Heart left ventricle (tissue), 16 donors: ENCODE data around the gene TNFAIP2. TPM values are rescaled to one million over a fixed set of nuclear protein-coding genes. Genes with fewer than 3 reads are reported as not detected.
A peak's percentile ranks its signal among the peaks of the same experiment; 100 is the strongest.

ENCODE experiments used
- ATAC-seq, 4 donors: fragments of 200-7000 bp; cut with Tn5 transposase; one replicate each; pipeline ENCODE4 v1.9.1; 2020 to 2022; ENCODE audit warnings: moderate library complexity in 4 of 4, mild to moderate bottlenecking in 3 of 4, moderate number of reproducible peaks in 1 of 4
- DNase-seq, 5 donors: peaks; one replicate each; pipeline ENCODE4 v3.0.0-alpha.2; 2020
- H3K27ac ChIP-seq, 12 donors: fragments of 200-600 bp; sonication (generic) in 4 of 12; one replicate each; pipeline versions ENCODE4 v1.5.0 to v1.8.0; 2016 to 2022; ENCODE audit warnings: mild to moderate bottlenecking in 2 of 12
- H3K27me3 ChIP-seq, 9 donors: fragments of 200-600 bp; sonication (generic) in 2 of 9; one replicate each; pipeline versions ENCODE4 v1.5.1 to v1.8.0; 2016 to 2022; ENCODE audit warnings: mild to moderate bottlenecking in 3 of 9
- H3K36me3 ChIP-seq, 9 donors: fragments of 200-600 bp; sonication (generic) in 2 of 9; one replicate each; pipeline versions ENCODE4 v1.5.0 to v1.8.0; 2018 to 2022; ENCODE audit warnings: mild to moderate bottlenecking in 2 of 9
- H3K4me1 ChIP-seq, 12 donors: fragments of 200-600 bp; sonication (generic) in 4 of 12; one replicate each; pipeline versions ENCODE4 v1.5.0 to v1.8.0; 2016 to 2022; ENCODE audit warnings: mild to moderate bottlenecking in 3 of 12
- H3K4me3 ChIP-seq, 12 donors: fragments of 200-600 bp; sonication (generic) in 4 of 12; one replicate each; pipeline versions ENCODE4 v1.5.0 to v1.8.0; 2017 to 2022; ENCODE audit warnings: mild to moderate bottlenecking in 9 of 12, moderate library complexity in 4 of 12
- H3K9me3 ChIP-seq, 12 donors: fragments of 200-600 bp; sonication (generic) in 4 of 12; one replicate each; pipeline versions ENCODE4 v1.5.0 to v1.8.0; 2016 to 2022; ENCODE audit warnings: mild to moderate bottlenecking in 1 of 12
- POLR2A ChIP-seq, 2 donors: fragments of 450-650 bp; IDR thresholded peaks; one replicate each; pipeline ENCODE4 v1.6.1; 2017; ENCODE audit warnings: antibody characterized with exemption in 2 of 2, mild to moderate bottlenecking in 2 of 2, moderate library complexity in 2 of 2
- WGBS, 4 donors: extraction: QIAGEN DNeasy Blood & Tissue Kit in 2 of 4; methylation state at CpG; one replicate each; pipeline versions ENCODE4 v1.1.5 to v1.1.7; 2013 to 2018; 5-methylcytosine and 5-hydroxymethylcytosine counted together
- intact Hi-C, 10 donors: fragments of 100-400 bp; cut with DNase I; formaldehyde crosslinking; loops; one replicate each; pipeline versions ENCODE4 v1.11.1 to v1.14.2; 2022
- polyA plus RNA-seq, 2 donors: library from polyadenylated mRNA; stranded (reverse); fragments of 200-250 nt; gene quantifications; one replicate each; pipeline ENCODE4 v1.2.3, GENCODE V29; 2013
- total RNA-seq, 9 donors: library from RNA; depleted of rRNA in 2 of 9; stranded (reverse); fragments of >200 nt in 2 of 9; fragmentation: NEBNext Ultra II Directional in 3 of 9; extraction: Animal tissue kit (Norgen Biotek cat#: 25700) in 3 of 9; gene quantifications; one replicate each; pipeline versions ENCODE4 v1.1.0 to v1.2.4, GENCODE V29; 2016 to 2023
- TF ChIP-seq, protein P1 (sequence below), 12 donors: fragments of 200-600 bp; sonication (generic) in 4 of 12; IDR thresholded peaks; one replicate each; pipeline versions ENCODE4 v1.5.0 to v1.8.0; 2018 to 2022; ENCODE audit warnings: antibody characterized with exemption in 12 of 12, mild to moderate bottlenecking in 5 of 12
- donor health status: ischemic (EF 13 %, LVEDD 7.1; RV severe dilation, severe dysfunction).
- donor health status: healthy with polysubstance abuse.
- donor health status: DM: no; HTN: yes; CAD: no.
- donor health status: DM: no; HTN: no; CAD: no.
- donor health status: ischemic (EF 25% LVEDD 6.9; RV normal size, moderate dysfunction).
- donor health status: ischemic (EF 25% LVEDD 5.7; RV mildly dilated, moderate dysfunction).
- donor health status: healthy.
- donor health status: DM: yes; HTN: yes; CAD: no.
- donor health status: ischemic (EF 35%, LVEDD 5.7; RV mildly dilated, moderate dysfunction).
- donor health status: nonischemic (EF 11% LVEDD 7.7; RV severe dilation, severe dysfunction).
- donor health status: DM: yes; HTN: yes; CAD: no.
- donor health status: PGD.
- donor health status: ischemic (EF 29% LVEDD 5.4; RV normal size, mild dysfunction).
- donor health status: nonischemic (EF 23%, LVEDD 6.1; RV moderate dilation, normal function).

Gene TNFAIP2
- total and polyA plus RNA-seq, 11 donors = 22.0 to 253 (median 33.5) TPM

DNA sequence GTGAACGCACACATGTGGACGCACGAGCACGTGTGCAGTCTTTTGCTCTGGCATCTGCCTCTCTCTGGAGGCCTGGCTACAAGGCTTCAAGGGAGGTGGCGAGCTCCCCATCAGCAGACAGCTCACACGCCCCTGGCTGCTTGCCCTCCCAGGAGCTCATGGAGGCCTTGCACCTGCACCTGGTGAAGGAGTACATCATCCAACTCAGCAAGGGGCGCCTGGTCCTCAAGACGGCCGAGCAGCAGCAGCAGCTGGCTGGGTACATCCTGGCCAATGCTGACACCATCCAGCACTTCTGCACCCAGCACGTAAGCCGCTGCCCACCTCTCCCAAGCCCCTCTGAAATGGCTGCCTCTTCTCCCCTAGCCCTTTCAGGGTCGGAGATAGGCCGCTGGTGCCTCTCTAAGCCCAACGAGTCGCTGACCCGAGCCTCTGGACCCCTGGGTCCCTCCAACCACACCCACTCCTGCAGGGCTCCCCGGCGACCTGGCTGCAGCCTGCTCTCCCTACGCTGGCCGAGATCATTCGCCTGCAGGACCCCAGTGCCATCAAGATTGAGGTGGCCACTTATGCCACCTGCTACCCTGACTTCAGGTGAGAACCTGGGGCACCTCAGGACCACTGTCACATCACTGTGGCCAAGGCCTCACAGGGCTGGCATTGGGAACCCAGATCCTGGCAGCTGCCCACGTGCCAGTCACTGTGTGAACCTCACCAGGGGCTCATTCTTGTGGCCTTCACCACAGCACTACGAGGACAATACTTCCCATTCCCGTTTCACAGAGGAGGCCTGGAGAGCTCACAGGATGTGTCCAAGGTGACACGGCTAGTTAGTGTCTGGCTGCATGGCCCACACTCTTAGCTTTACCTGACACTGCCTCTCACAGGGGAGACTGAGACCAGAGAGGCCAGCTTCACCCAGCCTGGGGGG is 10.2 kb downstream of the TNFAIP2 start:
- intact Hi-C loops = no loop called here
- no peaks in the 10 kb centered on the region for H3K27me3 ChIP-seq
- no peaks in the 10 kb centered on the region for H3K9me3 ChIP-seq
- TF ChIP-seq POLR2A (IDR thresholded peaks at IDR 0.05) = no peak
- TF ChIP-seq, protein P1, sequence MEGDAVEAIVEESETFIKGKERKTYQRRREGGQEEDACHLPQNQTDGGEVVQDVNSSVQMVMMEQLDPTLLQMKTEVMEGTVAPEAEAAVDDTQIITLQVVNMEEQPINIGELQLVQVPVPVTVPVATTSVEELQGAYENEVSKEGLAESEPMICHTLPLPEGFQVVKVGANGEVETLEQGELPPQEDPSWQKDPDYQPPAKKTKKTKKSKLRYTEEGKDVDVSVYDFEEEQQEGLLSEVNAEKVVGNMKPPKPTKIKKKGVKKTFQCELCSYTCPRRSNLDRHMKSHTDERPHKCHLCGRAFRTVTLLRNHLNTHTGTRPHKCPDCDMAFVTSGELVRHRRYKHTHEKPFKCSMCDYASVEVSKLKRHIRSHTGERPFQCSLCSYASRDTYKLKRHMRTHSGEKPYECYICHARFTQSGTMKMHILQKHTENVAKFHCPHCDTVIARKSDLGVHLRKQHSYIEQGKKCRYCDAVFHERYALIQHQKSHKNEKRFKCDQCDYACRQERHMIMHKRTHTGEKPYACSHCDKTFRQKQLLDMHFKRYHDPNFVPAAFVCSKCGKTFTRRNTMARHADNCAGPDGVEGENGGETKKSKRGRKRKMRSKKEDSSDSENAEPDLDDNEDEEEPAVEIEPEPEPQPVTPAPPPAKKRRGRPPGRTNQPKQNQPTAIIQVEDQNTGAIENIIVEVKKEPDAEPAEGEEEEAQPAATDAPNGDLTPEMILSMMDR (IDR thresholded peaks at IDR 0.05) = no peak
- DNase-seq (peak in 1 of 5 donors; percentile 23), ATAC-seq (no peak)
- WGBS, 4 donors = 92 to 96% (median 93%) methylated on average over 21 to 25 of the region's 25 CpGs
- H3K36me3 ChIP-seq = peaks cover 4 to 87% (median 49%) of the 10 kb centered on the region in 9 donors
- H3K27ac ChIP-seq = no peak overlapping the region
- H3K4me1 ChIP-seq = peaks cover 0 to 34% (median 21%) of the 10 kb centered on the region in 12 donors
- H3K4me3 ChIP-seq = no peak overlapping the region

DNA sequence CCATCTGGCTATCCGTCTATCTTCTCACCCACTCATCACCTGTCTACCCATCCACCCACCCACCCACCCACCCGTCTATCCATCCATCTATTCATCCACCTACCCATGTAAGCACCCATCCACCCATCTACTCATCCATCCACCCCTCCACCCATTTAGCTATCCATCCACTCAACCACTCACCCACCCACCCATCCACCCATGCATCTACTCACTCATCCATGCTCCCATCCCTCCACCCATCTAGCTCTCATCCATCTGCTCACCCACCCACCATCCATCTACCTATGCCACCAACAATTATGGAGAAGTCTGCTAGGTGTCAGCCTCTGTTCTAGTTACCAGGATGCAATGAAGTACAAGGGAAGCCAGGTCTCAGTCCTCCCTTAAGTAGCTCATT is 11.1 kb downstream of the TNFAIP2 start:
- DNase-seq (no peak), ATAC-seq (no peak)
- TF ChIP-seq, protein P1 (IDR thresholded peaks at IDR 0.05) = no peak
- no peak for TF ChIP-seq POLR2A (IDR thresholded peaks at IDR 0.05)
- intact Hi-C loops = no loop called here
- H3K4me3 ChIP-seq = no peak overlapping the region
- H3K27me3 ChIP-seq = no peaks in the 10 kb centered on the region
- H3K4me1 ChIP-seq = peaks cover 0 to 36% (median 24%) of the 10 kb centered on the region in 12 donors
- WGBS, 4 donors = 64 to 95% (median 76%) methylated on average over 2 of the region's 2 CpGs
- H3K9me3 ChIP-seq = no peaks in the 10 kb centered on the region
- peaks cover 4 to 78% (median 49%) of the 10 kb centered on the region in 9 donors for H3K36me3 ChIP-seq
- no peak overlapping the region for H3K27ac ChIP-seq

DNA sequence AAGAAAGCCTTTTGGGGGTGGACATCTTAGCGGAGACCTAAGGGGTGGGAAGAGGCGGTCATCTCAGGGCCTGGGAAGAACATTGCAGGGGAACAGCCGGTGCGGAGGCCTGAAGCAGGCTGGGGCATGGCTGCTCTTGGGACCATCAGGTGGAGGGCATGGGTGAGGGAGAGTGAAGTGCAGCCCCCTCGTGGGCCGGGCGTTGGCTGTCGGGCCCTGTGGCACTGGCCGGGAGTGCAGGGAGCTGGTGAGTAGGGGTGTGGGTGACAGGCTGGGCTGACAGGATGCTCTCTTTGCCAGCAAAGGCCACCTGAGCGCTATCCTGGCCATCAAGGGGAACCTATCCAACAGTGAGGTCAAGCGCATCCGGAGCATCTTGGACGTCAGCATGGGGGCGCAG is 11.7 kb downstream of the TNFAIP2 start:
- intact Hi-C loops = no loop called here
- H3K36me3 ChIP-seq = peaks cover 4 to 73% (median 45%) of the 10 kb centered on the region in 9 donors
- 90 to 95% (median 93%) methylated on average over 12 to 14 of the region's 14 CpGs for WGBS, 4 donors

More for the DNA sequence above, 11.7 kb downstream of the TNFAIP2 start:
- Histone ChIP-seq H3K27me3 (no peaks in the 10 kb centered on the region), H3K4me1 (peaks cover 0 to 37% (median 25%) of the 10 kb centered on the region in 12 donors), H3K27ac (no peak overlapping the region), H3K4me3 (no peak overlapping the region), H3K9me3 (no peaks in the 10 kb centered on the region)
- ATAC-seq (no peak), DNase-seq (no peak)
- TF ChIP-seq, protein P1 (IDR thresholded peaks at IDR 0.05) = no peak
- no peak for TF ChIP-seq POLR2A (IDR thresholded peaks at IDR 0.05)
